D721Med (cell line): Measurements from ENCODE around the gene PTPN7.

Experiments
- DNase-seq: peaks from one replicate; pipeline ENCODE4 v3.0.0; 2011; ENCODE audit warnings: low spot score; ENCODE audit not compliant: insufficient read length
- FAIRE-seq: peaks from 2 replicates; lab custom pipeline; 2011; peaks lifted over from hg19 to GRCh38; lab: Jason Lieb, UNC
- TF ChIP-seq, protein P1 (sequence below): IDR thresholded peaks from 2 replicates; pipeline ENCODE4 v1.5.1; 2012; ENCODE audit warnings: mild to moderate bottlenecking, control low read depth; ENCODE audit not compliant: insufficient read depth; ENCODE audit errors: missing control alignments

PTPN7 gene

DNA sequence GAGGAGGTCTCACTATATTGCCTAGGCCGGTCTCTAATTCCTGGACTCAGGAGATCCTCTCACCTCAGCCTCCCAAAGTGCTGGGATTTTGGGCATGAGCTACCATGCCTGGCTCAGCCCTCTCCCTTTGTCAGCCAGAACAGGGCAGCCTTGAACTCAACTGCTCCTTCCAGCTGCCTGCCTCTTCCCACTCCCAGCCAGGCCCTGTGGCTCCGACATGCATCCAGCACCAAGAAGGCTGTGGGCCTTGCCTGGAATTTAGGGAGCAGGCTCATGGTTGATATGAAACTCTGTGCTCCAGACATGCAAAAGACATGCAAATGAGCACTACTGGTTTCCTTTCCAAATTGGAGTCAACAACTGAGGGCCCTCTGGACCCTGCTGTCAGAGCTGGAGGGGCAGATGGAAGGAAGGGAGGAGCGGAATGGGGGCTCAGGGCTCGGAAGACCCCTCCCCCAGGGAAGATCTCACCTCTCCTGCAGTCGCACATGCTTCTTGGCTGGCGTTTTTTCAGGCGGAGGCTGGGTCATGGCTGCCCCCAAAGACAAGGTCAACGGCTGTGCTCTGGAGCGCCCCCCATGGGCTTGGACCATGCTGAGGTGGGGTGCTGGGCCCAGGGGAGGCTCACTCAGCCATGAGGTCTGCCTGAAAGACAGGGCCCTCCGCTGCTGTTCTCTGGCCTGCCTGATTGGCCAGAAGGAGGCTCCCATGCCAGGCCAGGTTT is 1.4 kb downstream of the PTPN7 start:
- no peak for DNase-seq
- TF ChIP-seq, protein P1, sequence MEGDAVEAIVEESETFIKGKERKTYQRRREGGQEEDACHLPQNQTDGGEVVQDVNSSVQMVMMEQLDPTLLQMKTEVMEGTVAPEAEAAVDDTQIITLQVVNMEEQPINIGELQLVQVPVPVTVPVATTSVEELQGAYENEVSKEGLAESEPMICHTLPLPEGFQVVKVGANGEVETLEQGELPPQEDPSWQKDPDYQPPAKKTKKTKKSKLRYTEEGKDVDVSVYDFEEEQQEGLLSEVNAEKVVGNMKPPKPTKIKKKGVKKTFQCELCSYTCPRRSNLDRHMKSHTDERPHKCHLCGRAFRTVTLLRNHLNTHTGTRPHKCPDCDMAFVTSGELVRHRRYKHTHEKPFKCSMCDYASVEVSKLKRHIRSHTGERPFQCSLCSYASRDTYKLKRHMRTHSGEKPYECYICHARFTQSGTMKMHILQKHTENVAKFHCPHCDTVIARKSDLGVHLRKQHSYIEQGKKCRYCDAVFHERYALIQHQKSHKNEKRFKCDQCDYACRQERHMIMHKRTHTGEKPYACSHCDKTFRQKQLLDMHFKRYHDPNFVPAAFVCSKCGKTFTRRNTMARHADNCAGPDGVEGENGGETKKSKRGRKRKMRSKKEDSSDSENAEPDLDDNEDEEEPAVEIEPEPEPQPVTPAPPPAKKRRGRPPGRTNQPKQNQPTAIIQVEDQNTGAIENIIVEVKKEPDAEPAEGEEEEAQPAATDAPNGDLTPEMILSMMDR: no peak

GRCh38 chr1:202157945-202158344 is 2.5 kb downstream of the PTPN7 start:
- FAIRE-seq: no peak
- DNase-seq: no peak
- TF ChIP-seq, protein P1: no peak

More for the DNA sequence above, 1.4 kb downstream of the PTPN7 start:
- FAIRE-seq: no peak

GRCh38 chr1:202156590-202156989 is 3.8 kb downstream of the PTPN7 start:
- DNase-seq: no peak
- FAIRE-seq: no peak
- TF ChIP-seq, protein P1: no peak

DNA sequence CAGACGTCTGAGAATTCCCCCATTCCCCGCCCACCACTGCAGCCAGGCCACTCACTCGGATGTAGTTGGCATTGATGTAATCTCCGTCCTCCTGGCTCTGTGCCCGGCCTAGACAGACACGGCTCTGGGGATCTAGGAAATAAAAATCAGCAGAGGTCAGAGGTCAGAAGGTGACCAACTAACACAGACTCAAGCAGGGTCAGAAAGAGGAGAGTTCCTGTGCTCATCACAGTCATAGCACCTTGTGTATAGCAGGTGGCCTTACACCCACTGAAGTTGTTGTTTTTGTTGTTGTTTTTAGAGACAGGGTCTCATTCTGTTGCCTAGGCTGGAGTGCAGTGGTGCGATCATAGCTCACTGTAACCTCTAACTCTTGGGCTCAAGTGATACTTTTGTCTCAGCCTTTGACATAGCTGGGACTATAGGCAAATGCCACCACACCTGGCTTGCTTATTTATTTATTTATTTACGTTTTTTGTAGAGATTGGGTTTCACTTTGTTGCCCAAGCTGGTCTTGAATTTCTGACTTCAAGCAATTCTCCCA is 4.9 kb downstream of the PTPN7 start:
- no peak for DNase-seq
- FAIRE-seq: no peak
- TF ChIP-seq, protein P1: no peak

DNA sequence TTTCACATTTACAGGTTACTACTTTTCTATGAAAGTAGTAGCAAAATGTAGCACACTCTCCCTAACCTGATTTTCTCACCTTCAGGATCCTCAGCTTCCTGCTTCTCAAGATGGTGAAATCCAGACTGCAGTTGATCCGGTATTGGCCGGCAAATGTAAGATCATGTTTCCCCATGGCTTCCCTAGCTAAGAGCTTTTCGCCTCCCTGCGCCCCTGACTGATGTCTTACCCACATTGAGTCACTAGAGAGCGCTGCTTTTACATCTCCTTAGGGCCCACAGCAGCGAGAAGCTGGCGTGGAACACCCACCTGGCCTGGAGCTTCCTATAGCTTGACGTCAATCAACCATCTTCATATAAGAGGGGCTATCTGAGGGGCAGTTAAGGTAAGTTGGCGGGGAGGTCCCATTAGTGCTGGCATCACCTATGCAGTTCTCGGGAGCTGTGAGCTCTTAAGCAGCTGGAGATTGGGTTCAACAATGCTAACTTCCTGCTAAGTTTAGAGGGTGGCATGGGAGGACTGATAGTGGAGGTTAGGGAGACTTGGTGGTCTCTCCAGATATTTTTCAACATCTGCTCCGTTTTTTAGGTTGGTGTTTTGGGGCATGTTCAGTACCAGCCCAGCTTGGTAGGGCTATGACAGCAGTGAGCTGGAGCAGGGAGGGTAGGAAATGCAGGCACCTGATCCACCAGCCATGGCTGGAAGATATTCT is 5.5 kb downstream of the PTPN7 start:
- TF ChIP-seq, protein P1: peak; percentile 68
- DNase-seq (no peak), FAIRE-seq (peak; percentile 80)

DNA sequence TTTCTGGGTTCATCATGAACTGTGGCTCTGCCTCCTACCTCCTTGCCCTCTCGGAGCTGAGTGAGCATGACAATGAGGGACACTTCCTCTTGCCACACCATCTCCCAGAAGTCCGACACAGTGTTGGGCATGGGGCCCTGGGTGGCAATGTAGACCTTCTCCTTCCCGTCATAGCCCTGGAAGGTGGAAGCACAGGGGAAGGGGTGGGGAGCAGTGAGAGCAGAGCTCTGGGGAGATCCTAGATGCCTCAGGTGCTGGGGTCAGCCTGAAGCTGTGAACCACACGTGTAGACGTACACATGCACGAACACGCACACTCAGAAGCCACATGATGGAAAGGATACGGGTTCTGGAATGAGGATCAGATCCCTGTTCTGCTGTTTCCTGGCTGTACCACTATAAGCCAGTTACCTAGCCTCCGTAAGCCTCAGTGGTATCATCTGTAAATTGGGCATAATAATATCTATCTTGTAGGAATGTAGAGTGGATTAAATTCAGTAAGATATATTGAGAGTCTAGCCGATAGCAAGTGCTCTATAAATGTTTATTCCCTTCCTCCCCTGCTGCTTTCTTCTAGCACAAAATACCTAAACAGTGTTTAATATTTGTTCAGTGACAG is 6.1 kb downstream of the PTPN7 start:
- no peak for FAIRE-seq
- TF ChIP-seq, protein P1: no peak

More for the DNA sequence above, 6.1 kb downstream of the PTPN7 start:
- no peak for DNase-seq
